CD4-positive, alpha-beta T cell treated with Interferon gamma for 1 hour (primary cell): ENCODE data around the gene SLC29A1.

Experiments used
- DNase-seq: peaks from one replicate; pipeline ENCODE4 v3.0.0-alpha.2; 2020

Gene SLC29A1

DNA sequence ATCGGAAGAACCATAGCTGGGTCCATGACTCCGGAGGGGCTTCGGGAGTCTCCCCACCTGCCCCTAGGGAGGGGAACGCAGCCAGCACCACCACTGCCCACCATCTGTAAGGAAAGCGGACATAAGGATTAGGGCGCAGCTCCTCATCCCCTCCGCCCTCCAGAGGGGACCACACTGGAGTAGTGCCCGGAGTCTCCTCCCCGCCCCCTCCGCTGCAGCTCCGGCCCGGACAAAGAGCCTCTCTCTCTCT lies 33.3 kb downstream of the SLC29A1 start:
- DNase-seq, result no peak

DNA sequence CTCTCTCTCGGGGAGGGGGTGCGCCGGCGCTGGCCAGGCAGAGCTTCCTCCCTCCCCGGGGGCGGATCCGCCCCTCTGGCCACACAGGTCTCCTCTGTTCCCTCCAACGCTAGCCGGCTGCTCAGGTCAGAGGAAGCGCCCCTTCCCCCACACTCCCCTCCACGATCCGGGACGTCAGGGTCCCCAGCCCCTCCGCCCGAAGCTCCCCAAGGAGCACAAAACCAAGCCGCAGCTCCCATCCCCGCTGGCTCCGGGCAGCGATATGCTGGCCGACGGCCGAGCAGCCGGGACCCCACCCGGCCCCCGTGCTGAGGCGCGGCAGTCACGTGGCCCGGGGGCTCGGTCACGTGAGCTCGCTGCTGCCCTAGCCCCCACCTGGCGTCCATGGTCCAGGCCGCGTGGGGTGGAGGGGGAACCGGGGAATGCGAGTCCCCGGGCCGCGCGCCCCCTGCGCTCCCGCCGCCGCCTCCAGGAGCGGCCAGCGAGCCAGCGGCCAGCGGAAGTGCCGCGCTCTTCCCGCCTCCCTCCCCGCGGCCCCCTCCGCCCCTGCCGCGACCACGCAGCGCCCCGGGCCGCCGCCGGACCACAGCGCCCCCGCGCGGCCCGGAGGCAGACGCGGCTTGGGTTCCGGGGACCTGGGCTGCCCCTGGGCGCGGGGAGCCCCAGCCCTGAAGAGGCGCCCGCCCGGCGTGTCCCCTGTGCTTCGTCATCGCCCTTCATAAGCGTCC lies 33.8 kb downstream of the SLC29A1 start, which contains the start of gene SLC35B2:
SLC35B2 (minus strand) TSS at position 504 of the 728 bp plus-strand sequence; CDS start at position 386, 118 bp downstream.
- peak; percentile 76 for DNase-seq

DNA sequence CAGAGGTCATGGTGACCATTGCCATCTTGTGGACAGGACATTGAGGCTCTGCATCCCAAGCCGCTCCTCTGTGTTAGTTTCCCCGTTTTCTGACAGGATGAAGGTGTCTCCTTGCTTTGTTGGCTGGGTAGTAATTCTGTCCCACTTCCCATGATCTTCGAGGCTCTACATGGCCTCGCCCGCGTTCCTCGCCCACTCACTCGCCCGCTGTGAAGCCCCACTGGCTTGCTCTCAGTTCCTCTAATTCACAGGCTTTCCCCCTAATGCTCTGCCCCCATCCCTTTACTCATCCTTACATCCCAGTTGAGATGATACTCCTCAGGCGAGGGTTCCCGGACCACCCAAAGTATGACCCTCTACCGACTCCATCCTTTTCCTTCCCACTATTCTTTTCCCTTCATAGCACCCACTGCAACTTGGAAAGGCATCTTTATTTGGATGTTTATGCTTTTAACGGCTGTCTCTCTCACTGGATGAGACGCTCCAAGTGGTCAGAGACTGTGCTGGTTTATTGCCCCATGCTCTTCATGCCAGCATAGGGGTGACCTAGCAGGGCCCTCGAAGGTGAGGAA lies 34.4 kb downstream of the SLC29A1 start:
- no peak for DNase-seq

DNA sequence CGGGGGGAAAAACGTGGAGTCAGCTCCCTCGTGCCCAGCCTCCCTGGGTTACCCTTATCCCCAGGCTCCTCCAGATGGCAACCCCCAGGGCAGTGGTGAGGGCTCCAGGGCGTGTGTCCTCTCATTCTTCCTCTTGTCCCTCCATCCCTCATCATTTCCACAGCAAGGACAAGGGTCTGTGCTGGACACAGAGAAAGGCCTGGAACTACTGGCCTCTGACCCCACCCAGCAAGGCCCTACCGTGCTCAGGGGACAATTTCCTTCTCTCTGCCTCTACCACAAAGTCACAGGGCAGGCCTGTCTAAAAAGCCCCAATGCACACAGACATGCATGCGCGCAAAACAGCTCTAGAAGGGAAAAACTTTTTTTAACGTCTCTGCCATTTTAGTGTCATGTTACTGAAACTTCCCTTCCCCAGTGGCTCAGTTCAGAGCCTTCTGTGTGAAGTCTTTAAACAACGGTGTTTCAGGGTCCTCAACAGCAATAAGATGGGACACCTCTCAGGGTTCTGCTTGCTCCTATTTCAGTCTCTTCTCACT lies 35.0 kb downstream of the SLC29A1 start:
- DNase-seq, result no peak

DNA sequence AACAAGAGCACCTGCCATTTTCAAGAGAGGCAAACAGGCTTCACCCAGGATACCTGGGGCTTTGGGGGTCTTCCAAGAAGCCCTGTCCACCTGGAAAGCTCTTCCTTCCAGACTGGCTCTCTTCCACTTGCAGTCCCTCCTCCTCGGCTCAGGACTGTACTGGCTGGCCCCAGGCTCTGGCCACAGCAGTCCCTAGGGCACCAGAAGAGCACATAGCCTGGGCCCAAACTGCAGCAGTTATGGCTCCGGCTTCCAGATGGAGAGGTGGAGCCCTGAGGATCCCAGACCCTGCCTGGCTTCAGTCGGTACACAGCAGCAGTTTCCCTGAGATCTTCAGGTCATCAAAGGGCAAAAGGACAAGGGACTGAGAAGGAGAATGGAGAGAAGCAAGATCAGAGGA lies 35.5 kb downstream of the SLC29A1 start:
- no peak for DNase-seq

DNA sequence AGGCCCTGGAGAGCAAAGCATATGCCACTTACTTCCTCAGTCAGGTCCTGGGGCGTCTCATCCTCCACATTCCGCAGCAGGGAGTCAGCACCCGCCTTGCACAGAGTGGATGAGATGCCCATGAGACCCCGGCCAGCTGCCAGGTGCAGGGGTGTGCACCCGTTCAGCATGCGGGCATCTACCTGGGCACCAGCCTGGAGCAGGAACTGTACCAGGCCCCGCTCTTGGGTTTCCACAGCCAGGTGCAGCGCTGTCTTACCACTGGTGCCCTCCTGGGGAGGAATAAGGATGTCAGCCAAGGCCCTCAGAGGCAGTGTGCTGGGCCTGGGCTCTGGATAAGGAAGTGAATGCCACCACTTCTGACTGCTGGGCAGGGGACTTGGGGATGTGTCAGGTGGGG lies 36.6 kb downstream of the SLC29A1 start:
- DNase-seq, result no peak

DNA sequence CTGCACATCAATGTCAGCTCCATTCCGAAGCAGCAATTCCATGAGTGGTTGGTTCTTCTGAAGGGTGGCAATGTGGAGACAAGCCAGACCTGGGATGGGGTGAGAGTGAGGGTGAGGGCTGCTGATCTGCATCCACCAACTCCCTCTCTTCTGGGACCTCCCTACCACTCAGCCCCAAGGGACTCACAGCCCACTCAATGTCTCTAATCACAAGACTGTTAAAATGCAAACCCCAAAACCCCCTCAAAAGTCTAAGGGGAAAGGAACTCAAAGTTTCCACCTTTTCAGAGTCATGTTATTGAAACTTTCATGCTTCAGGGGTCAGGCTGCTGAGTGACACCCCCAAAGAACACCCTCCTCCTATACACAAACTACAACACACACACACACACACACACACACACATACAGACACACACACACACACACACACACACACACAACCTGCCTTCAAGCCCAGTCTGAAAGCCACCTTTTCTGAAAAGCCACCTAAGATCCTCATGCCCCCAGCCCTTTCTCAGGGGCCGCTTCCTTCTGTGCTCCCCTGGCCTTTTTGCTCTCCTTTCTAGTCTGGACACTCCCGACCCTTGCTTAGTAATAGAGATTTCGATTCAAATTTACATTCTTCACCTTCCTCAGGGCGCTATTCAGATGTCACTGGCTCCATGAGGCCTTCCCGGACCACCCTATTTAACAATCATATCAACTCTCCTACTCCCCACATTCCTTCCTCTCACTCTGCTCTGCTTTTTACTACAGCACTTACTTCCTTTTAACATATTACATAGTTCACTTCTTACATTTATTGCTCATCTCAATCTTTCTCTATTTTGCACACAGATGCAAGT lies 37.3 kb downstream of the SLC29A1 start:
- no peak for DNase-seq

DNA sequence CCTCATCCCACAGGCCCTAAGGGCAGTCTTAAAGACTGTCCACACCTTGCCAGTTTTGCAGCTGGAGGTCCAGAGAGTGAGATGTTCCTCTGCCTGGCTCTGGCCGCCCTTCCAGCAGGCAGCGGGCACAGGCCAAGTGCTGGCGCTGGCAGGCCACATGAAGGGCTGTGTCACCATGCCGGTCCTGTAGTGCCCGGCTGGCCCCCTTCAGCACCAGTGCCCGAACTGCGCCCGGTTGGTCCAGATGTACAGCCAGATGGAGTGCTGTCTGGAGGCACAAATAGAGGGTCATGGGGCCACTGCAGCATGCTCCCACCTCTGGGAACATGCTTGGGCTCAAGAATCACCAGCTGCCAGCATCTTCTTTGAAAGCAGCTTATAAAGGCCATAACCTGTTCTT lies 38.2 kb downstream of the SLC29A1 start:
- DNase-seq, result no peak

DNA sequence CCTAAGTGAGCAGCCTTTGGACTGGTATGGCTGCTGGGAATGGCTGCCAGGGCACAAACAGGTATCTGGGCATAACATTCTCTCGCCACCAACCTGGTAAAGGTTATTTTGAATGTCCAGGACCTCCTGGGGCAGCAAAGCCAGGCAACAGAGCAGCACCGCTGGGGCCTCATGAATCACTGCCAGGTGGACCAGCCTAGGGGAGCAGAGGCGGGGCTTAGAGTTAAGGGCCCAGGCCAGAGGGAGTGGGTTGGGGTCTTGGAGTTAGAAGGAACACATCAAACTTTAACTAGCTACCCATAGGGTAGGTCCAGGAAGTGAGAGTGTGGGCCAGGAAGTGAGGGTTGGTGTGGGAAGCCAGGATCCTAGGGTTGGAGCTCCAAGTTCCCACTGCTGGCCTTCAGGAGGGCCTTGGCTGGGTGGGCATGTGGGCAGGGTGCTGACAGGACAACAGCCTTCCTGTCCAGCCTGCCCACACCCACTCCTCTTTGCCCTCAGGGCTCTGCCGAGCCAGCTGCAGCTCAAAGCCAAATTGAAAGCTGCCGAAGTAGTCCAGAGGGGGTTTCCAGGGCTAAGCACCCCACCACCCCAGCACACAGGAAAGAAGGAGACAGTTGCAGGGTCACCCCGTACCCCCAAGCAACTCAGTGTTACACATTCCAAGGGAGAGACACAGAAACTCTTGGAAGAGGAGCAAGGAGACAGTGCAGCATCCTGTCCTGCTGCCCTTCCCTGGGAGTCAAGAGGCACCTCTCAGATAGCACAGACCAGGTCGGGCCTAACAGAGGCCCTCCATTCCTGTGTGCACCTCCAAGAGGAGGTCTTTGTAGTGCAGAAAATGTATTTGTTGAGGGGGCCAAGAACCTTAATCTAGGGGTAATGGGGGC lies 39.3 kb downstream of the SLC29A1 start:
- DNase-seq, result no peak

DNA sequence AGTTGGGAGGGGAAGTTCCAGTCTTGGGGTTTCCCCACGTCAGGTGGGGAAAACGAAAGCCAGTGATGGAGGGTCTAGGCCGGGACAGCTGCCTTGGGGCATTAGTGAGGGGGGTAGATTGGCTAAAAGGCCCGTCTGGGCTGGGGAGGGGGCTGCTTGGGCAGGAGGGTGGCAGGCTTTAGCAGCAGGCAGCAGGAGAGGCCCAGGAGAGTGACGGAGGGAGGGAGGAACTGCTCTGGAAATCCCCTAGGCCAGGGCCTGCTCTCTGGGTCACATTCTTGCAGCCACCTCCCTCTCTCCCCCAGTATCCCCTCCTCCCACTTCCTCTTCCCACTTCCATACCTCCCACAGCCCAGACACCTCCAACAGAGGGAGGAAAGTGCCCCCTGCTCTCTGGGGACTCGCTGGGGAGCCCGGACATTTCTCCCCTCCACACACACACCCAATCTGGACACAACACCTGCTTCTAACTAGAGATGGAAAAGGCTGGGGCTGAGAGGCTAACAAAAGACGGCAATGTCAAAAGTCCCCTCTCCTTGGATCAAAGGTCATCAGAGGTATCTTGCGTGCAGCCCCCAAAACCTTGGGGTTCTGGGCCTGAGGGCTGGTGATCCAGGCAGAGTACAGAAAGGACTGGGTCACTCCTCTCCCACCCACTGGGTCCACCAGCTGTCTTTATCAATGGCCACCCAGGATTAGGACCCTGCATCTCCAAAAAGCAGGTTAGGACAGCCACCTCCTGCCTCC lies 40.1 kb downstream of the SLC29A1 start:
- DNase-seq, result peak; percentile 76

DNA sequence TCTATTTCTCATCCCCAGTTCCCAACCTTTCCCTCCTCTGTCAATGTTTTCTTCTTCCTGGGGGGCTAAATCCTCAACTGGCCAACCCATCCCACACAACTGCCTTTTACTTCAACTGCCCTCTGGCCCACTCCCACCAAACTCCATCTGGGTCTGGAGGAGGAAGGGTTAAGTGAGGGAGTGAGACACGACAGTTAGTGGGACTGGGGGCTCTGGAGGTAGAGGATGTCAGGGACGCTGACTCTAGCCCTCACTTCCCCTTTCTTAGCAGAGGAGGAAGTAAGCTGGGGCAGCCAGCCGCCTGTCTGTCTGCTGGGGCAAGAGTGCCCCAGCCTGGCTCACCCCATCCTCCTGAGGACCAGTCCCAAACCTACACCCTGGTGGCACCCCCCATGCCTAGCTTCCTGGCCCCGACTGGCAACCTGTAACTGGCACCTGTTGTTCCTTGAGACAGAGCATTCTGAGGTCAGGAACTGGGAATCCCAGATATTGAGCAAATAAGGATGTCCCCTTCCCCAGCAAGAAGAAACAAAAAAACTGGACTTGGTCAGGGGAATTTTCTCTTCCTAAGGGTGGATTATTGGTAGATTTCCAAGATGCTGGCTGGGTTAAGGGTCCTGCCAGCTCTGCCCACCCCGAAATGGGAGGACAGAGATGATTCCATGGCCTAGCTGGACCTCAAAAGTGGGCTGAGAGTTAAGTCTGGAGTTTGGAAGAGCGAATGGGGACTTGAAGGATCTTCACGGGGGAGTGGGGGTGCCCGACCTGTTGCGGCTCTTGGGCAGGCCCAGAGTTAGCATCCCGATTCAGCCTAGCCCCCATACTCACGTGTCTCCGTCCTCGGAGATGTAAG lies 41.0 kb downstream of the SLC29A1 start:
- peak; percentile 82 for DNase-seq

DNA sequence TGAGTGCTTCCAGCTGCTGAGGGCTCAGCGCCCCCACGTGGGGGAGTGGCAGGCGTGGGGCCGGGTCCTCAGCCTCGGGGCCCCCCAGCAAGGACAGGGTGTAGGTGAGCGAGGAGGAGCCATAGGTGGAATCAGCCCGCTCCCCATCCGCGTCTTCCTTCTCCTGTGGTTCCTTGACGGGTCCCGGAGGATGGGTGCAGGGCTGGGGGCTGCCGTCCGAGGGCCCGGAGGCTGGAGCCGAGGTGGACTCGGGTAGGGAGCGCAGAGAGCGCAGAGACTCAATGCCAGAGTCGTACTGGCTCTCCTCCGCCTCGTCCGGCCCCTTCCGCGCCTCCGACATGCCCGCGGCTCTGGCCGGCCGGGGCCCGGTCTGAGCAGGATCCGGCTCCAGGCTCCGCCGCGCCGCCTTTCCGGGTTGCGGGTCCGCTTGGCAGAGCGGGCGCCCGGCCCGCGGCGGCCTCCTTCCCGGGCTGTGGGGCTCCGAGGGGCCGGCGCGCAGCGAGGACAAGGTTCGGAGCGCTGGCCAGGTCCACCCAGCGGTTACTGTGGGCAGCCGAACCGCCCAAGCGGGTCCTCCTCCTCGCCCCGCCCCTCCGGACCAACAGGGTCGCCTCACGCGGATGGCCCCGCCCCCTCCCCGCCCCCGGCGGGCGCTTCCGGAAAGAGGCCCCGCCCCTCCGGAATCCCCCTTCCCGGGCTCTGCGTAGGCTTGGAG lies 41.8 kb downstream of the SLC29A1 start, which contains the start of gene NFKBIE:
NFKBIE (minus strand) TSS at position 545 of the 715 bp plus-strand sequence; CDS start at position 340, 205 bp downstream.
- DNase-seq, result peak; percentile 96

DNA sequence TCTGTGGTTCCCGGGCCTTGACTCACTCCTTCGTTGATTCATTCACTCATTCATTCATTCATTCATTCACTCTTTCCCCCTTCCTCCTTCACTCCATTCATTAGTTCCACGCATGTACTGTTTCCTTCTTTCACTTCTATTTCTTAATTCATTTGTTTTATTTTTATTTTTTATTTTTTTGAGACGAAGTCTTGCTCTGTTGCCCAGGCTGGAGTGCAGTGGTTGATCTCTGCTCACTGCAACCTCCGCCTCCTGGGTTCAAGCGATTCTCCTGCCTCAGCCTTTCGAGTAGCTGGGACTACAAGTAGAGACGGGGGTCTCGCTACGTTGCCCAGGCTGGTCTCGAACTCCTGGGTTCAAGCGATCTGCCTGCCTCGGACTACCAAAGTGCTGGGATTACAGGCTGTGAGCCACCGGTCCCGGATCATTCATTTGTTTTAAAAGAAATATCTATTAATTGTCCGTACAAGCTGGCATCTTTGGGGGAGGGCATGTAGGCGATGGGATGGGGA lies 42.4 kb downstream of the SLC29A1 start:
- no peak for DNase-seq

DNA sequence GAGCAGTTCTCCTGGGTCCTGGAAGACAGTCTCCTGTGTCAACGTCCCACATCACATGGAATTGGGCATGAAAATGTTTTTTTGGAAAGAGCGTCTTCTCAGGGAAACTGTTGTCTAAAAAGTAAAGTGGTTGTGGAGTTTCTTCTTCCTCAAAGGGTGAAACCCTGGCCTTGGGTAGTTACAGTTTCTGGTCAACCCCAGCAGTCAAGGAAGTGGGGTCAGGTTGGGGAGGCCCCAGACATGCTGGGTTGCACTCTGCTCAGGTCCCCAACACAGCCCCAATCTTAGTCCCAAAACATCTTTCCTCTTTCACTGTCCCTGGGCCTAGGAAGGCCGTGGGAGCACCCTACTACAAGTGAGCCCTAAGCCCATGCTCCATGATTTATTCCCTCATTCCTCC lies 43.0 kb downstream of the SLC29A1 start:
- DNase-seq, result no peak

DNA sequence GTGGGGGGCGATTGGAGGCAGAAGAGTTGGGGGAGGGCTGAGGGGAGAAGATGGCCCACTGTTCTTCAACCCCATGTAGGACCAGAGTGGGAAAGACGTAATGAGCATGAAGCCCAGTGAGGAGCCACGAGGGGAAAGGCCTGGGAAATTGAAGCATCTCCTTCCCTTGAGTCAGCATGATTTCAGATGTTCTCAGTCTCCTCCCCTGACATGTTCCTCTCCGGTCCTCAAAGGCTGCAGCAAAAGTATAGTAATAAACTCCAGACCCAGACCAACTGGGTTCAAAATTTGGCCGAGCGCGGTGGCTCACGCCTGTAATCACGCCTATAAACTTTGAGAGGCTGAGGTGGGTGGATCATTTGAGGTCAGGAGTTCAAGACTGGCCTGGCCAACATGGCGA lies 43.9 kb downstream of the SLC29A1 start:
- no peak for DNase-seq

DNA sequence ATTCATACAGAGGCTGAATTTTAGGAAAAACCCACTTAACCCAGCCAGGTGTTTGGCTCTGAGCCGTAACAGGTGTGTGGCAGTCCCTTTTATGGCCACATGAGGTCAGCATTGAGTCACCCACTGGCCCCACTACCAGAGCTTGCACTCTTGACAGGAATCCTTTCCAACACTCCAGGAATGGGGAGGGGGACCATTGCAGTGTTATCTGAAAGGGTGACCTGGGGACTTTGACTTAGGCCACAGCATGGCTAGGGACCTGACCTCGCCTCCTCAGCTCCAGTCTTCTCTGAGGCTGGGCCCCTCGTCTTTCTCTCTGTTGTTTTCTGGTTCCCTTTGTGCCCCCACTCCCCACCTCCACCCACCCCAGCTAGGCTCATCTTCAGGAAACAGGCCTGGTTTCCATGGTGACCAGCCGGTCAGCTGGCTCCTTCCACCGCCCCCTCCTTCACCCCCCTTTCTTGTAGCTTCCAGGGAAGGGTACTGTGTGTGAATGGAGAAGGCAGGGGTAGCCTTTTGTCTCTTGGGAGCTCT lies 44.8 kb downstream of the SLC29A1 start:
- peak; percentile 53 for DNase-seq

DNA sequence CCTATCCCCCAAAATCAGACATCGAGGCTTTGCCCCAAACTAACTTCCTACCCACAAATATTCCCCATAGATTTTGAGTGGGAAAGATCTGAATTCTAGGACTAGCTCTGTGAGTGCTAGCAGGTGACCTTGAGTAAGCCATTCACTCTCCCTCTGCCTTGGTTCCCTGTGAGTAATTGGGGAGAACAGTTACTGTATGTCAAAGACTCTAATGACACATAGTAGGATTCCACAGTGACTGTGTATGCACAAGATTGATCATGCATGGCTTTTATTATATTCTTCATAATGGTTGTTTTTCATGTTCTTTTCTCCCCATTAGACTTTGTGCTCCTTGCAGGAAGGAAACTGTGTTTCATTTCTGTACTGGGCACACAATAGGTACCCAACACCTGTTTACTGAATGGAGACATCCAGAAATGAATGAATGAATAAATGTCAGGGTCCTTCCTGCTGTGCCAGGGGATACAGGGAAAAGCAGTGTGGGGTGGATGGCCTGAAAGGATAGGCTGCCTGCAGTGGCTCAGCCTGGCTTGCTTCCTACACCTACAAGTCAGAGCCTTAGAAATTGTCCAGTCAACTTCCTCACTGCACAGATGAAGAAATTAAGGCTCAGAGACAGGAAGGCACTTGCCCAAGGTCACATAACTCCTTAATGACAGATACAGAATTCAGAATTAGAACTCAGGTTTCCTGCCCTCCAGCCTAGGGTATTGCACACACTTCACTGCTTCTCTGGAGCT lies 46.0 kb downstream of the SLC29A1 start:
- no peak for DNase-seq

DNA sequence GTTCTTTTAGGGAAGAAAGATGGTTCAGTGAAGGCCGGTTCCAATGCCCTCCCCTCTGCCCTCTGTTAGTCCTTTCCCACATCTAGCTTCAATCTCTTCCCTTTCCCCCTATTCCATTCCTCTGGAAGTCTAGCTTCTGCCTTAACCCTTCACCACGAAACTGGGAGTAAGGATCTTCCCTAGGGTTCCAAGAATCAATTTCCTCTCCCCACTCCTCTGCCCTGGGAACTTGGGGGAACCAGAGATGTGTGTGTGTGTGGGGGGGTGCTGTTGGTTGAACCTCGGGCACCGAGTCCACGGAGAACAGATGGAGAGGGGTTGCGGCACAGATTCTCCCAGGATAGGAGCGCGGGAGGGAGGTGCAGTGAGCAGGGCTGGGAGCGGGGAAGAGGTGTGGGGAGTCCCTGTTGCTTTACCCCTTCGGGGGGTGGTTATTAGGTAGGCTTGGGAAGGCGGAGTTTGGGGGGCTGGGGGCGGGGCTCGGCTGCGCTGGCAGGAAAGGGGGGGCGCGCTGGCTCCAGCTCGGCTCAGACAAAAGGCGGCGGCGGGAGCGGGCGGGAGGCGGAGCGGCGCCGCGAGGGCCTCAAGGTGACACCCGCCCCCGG lies 46.6 kb downstream of the SLC29A1 start, which contains the start of gene TMEM151B:
TMEM151B (plus strand) TSS at position 530 of the 605 bp plus-strand sequence. CDS start 293 bp downstream, outside the sequence.
- no peak for DNase-seq
